NT2/D1 (cell line): Measurements from ENCODE around the gene SSBP2.
"Not testable (repeated sequence)": the region's sequence is repeated elsewhere in the genome, so short reads cannot be mapped to it uniquely, and the experiment has no call there.

ENCODE experiments used
- DNase-seq: peaks from one replicate; pipeline ENCODE4 v3.0.0-alpha.2; 2011; ENCODE audit warnings: low read depth, low spot score
- H3K27me3 ChIP-seq: 2 replicates; pipeline ENCODE4 v1.6.0; 2011; ENCODE audit warnings: mild to moderate bottlenecking; ENCODE audit not compliant: insufficient read length, insufficient read depth
- H3K36me3 ChIP-seq: 2 replicates; pipeline ENCODE4 v1.6.1; 2011; ENCODE audit warnings: mild to moderate bottlenecking, low read length, mixed read lengths; ENCODE audit not compliant: insufficient read depth, insufficient read length
- H3K4me1 ChIP-seq: 2 replicates; pipeline ENCODE4 v1.5.1; 2011; ENCODE audit not compliant: insufficient read depth, insufficient read length
- H3K4me3 ChIP-seq: 2 replicates; pipeline ENCODE4 v1.5.1; 2011; ENCODE audit warnings: low read depth; ENCODE audit not compliant: insufficient read length
- H3K9ac ChIP-seq: 2 replicates; pipeline ENCODE4 v1.6.0; 2011; ENCODE audit warnings: low read depth; ENCODE audit not compliant: insufficient read length
- H3K9me3 ChIP-seq: 2 replicates; pipeline ENCODE4 v1.5.1; 2011; ENCODE audit warnings: mild to moderate bottlenecking, low read length; ENCODE audit not compliant: insufficient read depth
- SUZ12 ChIP-seq: IDR thresholded peaks from 2 replicates; pipeline ENCODE4 v1.6.1; 2011; ENCODE audit not compliant: insufficient read length, insufficient read depth; ENCODE audit errors: extremely low read depth
- YY1 ChIP-seq: IDR thresholded peaks from 2 replicates; pipeline ENCODE4 v1.6.1; 2011; ENCODE audit not compliant: insufficient read length, insufficient read depth
- ZNF274 ChIP-seq: IDR thresholded peaks from 2 replicates; pipeline ENCODE4 v1.6.1; 2011; ENCODE audit warnings: mild to moderate bottlenecking, low read depth, low read length

The SSBP2 gene

GRCh38 chr5:81488862-81489261 is 262.0 kb downstream of the SSBP2 start:
- TF ChIP-seq YY1, result no peak
- no peak for TF ChIP-seq ZNF274
- TF ChIP-seq SUZ12, result no peak
- Histone ChIP-seq H3K4me1 (no peaks in the 10 kb centered on the region), H3K9me3 (no peaks in the 10 kb centered on the region), H3K9ac (no peak overlapping the region), H3K27me3 (no peaks in the 10 kb centered on the region), H3K4me3 (no peak overlapping the region), H3K36me3 (no peaks in the 10 kb centered on the region)
- DNase-seq, result no peak

GRCh38 chr5:81486711-81487110 is 264.2 kb downstream of the SSBP2 start:
- Histone ChIP-seq H3K4me3 (no peak overlapping the region), H3K27me3 (no peaks in the 10 kb centered on the region), H3K4me1 (no peaks in the 10 kb centered on the region), H3K9ac (no peak overlapping the region), H3K9me3 (no peaks in the 10 kb centered on the region), H3K36me3 (no peaks in the 10 kb centered on the region)
- TF ChIP-seq SUZ12 (no peak), YY1 (no peak), ZNF274 (no peak)
- no peak for DNase-seq

DNA sequence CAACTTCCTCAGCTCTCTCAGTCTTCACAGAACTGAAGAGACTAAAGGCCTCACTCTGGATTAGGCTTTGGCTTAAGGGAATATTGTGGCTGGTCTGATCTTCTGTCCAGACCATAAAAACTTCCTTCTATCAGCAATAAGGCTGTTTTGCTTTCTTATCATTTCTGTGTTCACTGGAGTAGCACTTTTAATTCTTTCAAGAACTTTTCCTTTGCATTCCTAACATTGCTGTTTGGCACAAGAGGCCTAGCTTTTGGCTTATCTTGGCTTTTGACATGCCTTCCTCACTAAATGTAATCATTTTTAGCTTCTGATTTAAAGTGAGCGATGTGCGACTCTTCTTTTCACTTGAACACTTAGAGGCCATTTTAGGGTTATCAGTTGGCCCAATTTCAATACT is 268.3 kb downstream of the SSBP2 start:
- no peaks in the 10 kb centered on the region for H3K36me3 ChIP-seq
- no peaks in the 10 kb centered on the region for H3K27me3 ChIP-seq
- no peak for TF ChIP-seq YY1
- TF ChIP-seq SUZ12, result no peak
- TF ChIP-seq ZNF274, result no peak
- no peaks in the 10 kb centered on the region for H3K4me1 ChIP-seq
- H3K9ac ChIP-seq, result no peak overlapping the region
- no peak for DNase-seq
- H3K4me3 ChIP-seq, result no peak overlapping the region
- H3K9me3 ChIP-seq, result no peaks in the 10 kb centered on the region

GRCh38 chr5:81473395-81473794 is 277.5 kb downstream of the SSBP2 start:
- DNase-seq, H3K27me3 ChIP-seq, H3K4me1 ChIP-seq, H3K4me3 ChIP-seq, H3K36me3 ChIP-seq, H3K9me3 ChIP-seq, H3K9ac ChIP-seq: not testable (repeated sequence)

DNA sequence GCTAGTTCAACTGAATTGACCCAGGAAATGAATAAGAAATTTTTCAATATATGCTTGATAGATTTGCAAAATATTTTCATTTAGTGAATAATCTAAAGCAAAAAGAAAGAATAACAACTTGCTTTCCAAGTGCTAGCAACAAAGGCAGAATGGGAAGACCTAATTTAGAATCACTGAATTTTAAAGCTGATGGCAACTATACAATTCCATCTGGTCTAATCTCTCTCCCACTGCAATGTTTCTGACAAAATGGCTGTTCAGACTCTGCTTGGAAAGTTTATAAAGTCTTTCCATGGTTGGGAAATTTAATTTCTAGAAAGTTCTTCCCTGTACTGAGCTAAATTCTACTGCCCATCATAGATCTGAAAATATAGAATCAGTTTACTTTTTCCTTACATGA is 281.2 kb downstream of the SSBP2 start:
- Histone ChIP-seq H3K4me3 (no peak overlapping the region), H3K36me3 (no peaks in the 10 kb centered on the region), H3K9ac (no peak overlapping the region), H3K9me3 (no peaks in the 10 kb centered on the region), H3K27me3 (no peaks in the 10 kb centered on the region), H3K4me1 (no peaks in the 10 kb centered on the region)
- TF ChIP-seq YY1, result no peak
- TF ChIP-seq ZNF274, result no peak
- TF ChIP-seq SUZ12, result no peak
- no peak for DNase-seq

DNA sequence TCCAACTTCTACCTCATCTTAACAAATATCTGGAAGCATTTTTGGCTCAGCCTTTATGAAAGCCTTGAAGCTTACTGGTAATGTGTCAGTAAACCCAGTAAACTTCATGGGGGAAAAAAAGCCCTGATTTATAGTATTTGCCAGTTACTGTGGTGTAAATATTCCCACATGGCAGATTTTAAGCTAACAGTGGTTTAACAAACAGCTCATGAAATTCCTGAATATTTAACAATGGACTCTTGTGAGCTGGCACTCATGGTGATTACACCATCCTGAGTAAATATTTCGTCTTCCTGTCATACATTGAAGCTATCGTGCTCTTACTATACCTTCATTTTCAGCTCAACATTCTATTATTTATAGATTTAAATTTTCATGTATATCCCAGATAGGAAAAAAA is 300.0 kb downstream of the SSBP2 start:
- no peak for DNase-seq
- Histone ChIP-seq H3K4me1 (no peaks in the 10 kb centered on the region), H3K9ac (no peak overlapping the region), H3K9me3 (no peaks in the 10 kb centered on the region), H3K27me3 (no peaks in the 10 kb centered on the region), H3K4me3 (no peak overlapping the region), H3K36me3 (no peaks in the 10 kb centered on the region)
- TF ChIP-seq SUZ12 (no peak), ZNF274 (no peak), YY1 (no peak)

- H3K27me3 ChIP-seq, result no peaks in the 10 kb centered on the region
- H3K4me1 ChIP-seq, result no peaks in the 10 kb centered on the region
- no peak overlapping the region for H3K4me3 ChIP-seq
- no peak overlapping the region for H3K9ac ChIP-seq
- no peak for DNase-seq
- no peaks in the 10 kb centered on the region; the same call in 1 of the 2 replicates for H3K9me3 ChIP-seq
- no peak for TF ChIP-seq YY1
- no peak for TF ChIP-seq ZNF274
- no peak for TF ChIP-seq SUZ12
- H3K36me3 ChIP-seq, result no peaks in the 10 kb centered on the region
These were observed 315.9 kb downstream of the SSBP2 start for GRCh38 chr5:81435023-81435422.

- Histone ChIP-seq H3K4me3 (no peak overlapping the region), H3K9me3 (no peaks in the 10 kb centered on the region; the same call in 1 of the 2 replicates), H3K4me1 (no peaks in the 10 kb centered on the region), H3K27me3 (no peaks in the 10 kb centered on the region), H3K9ac (no peak overlapping the region), H3K36me3 (no peaks in the 10 kb centered on the region)
- no peak for DNase-seq
- no peak for TF ChIP-seq YY1
These were observed 320.9 kb downstream of the SSBP2 start for GRCh38 chr5:81429985-81430384.
